Activated naive CD4-positive, alpha-beta T cell treated with anti-CD3 and anti-CD28 coated beads, Interleukin-2, amount 10 ng/mL, durations not matched to agents 7 days and 5 days (primary cell): ENCODE results near the gene TBL1X.
"Not testable (repeated sequence)": the region's sequence is repeated elsewhere in the genome, so short reads cannot be mapped to it uniquely, and the experiment has no call there.

Experiments used
- CTCF ChIA-PET: fragments of 350-600 bp; sonication (Branson Sonifier 250); formaldehyde crosslinking; loops from one replicate; lab custom pipeline; 2021; ENCODE audit warnings: antibody characterized with exemption; lab: Charles Lee
- DNase-seq: peaks from one replicate; pipeline ENCODE4 v3.0.0-alpha.2; 2020
- H3K27ac Mint-ChIP-seq: one replicate; pipeline ENCODE4 v1.8.0; 2021; ENCODE audit warnings: mild to moderate bottlenecking, moderate library complexity, mixed read lengths
- H3K27me3 Mint-ChIP-seq: one replicate; pipeline ENCODE4 v1.8.0; 2021; ENCODE audit warnings: mild to moderate bottlenecking, mixed read lengths
- H3K36me3 Mint-ChIP-seq: one replicate; pipeline ENCODE4 v1.8.0; 2021; ENCODE audit warnings: mixed read lengths
- H3K4me1 Mint-ChIP-seq: one replicate; pipeline ENCODE4 v1.8.0; 2021; ENCODE audit warnings: mixed read lengths
- H3K4me3 Mint-ChIP-seq: one replicate; pipeline ENCODE4 v1.8.0; 2021; ENCODE audit warnings: mild to moderate bottlenecking, moderate library complexity, mixed read lengths
- H3K9me3 Mint-ChIP-seq: one replicate; pipeline ENCODE4 v1.8.0; 2021; ENCODE audit warnings: mixed read lengths

TBL1X gene

DNA sequence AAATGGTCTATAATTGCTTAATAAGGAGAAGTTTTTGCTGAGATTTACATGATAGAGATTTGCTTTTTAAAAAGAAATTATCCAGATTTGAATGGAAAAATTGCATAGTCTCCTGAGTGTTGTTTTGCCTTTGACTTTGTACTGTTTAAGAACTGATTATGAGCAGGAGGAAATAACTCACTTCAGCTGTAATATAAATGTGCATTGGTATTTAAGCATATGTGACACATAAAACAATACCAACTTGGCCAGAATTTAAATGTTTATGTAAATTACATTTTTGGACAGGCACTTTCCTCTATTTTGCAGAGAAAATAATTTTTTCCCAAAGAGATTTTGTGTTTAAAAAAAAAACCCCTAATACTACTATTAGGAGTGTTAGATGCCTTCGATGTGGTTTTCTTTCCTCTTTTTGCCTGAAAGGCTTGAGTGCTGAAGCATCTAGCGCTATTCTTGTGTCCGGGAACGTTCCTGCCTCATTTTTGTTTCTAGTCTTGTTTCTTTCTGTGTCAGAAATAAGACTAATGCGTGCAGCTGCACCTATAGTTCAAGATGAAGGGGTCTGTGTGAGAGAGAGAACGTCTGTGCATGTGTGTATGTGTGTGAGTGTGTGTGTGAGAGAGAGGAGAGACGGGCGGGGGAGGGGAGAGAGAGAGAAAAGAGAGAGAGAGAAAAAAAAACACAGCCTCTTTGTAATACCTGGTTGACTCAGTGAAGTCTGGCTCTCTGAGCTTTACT lies 60.8 kb downstream of the TBL1X start:
- Mint-ChIP-seq H3K27ac (no peak overlapping the region), H3K36me3 (no peaks in the 10 kb centered on the region), H3K9me3 (no peaks in the 10 kb centered on the region), H3K27me3 (no peaks in the 10 kb centered on the region), H3K4me3 (no peak overlapping the region), H3K4me1 (peaks cover 34% of the 10 kb centered on the region)
- DNase-seq: no peak
- CTCF ChIA-PET: no interaction called here

DNA sequence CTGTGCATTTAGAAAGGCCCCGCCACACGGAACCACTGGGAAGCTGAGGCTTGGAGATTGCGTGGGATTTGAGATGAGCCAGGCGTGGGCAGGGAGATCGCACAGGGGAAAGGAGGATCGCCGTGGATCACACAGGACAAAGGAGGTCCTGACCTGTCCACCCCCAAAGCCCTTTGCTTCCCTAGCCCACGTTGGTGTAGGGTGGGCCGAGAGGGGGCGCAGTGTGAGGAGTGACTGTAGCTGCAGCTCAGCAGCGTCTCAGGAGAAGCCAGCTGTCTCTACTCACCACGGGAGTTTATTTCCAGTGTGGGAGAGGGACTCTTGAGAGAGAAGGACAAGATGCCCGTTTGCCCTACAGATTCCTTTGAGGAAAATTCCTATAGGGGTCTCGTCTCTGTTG lies 62.1 kb downstream of the TBL1X start:
- no peaks in the 10 kb centered on the region for H3K9me3 Mint-ChIP-seq
- no peak overlapping the region for H3K27ac Mint-ChIP-seq
- no peaks in the 10 kb centered on the region for H3K36me3 Mint-ChIP-seq
- DNase-seq: no peak
- no peaks in the 10 kb centered on the region for H3K27me3 Mint-ChIP-seq
- H3K4me3 Mint-ChIP-seq: no peak overlapping the region
- CTCF ChIA-PET: no interaction called here
- H3K4me1 Mint-ChIP-seq: peaks cover 41% of the 10 kb centered on the region

- DNase-seq: no peak
- Mint-ChIP-seq H3K27me3 (no peaks in the 10 kb centered on the region), H3K9me3 (no peaks in the 10 kb centered on the region), H3K4me3 (no peak overlapping the region), H3K36me3 (no peaks in the 10 kb centered on the region), H3K27ac (no peak overlapping the region), H3K4me1 (peaks cover 43% of the 10 kb centered on the region)
- CTCF ChIA-PET: no interaction called here
These were observed 63.6 kb downstream of the TBL1X start for GRCh38 chrX:9528498-9528897.

DNA sequence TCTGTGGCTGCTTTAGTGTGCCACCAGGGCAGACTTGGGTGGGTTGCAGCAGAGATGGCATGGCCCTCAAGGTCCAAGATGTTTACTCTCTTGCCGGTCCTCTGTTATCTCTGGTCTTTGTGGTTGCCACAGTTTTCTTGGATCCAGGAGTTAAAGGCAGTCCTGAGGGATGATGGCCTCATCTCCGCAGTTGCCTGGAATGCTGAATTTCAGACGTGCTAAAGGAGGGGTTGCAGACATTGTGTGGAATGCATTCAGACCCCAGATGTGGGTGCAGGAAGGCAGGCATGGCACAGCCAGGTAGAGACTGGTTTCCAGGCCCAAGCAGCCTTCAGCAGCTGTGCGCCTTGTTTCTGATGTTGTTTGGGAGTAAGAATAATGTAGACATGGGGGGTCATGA lies 64.4 kb downstream of the TBL1X start:
- H3K4me1 Mint-ChIP-seq: peaks cover 42% of the 10 kb centered on the region

DNA sequence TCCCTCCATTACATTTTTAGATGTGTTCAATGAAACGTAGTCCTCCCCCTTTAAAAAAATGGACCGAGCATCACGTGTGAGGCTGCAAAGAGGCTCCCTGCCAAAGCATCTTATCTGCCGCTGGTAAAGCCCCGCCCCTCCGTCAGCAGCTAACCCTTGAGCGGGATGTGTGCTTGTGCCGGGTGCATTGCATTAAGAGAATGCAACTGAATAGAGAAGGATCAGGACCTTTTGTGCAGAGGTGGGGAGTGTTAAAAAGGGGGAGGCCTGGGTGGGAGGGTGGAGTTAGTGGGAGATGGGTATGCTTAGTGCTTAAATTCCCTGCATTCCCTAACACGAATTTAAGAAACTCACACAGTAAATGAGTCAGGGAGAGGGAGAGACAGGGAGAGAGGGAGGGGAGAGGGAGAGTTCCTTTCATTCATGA lies 66.0 kb downstream of the TBL1X start:
- Mint-ChIP-seq H3K9me3 (no peaks in the 10 kb centered on the region), H3K4me1 (peaks cover 40% of the 10 kb centered on the region), H3K27me3 (no peaks in the 10 kb centered on the region), H3K4me3 (peak overlapping the region; percentile 3), H3K27ac (no peak overlapping the region), H3K36me3 (no peaks in the 10 kb centered on the region)
- CTCF ChIA-PET: no interaction called here
- peak; percentile 71 for DNase-seq

More for the DNA sequence above, 64.4 kb downstream of the TBL1X start:
- Mint-ChIP-seq H3K27me3 (no peaks in the 10 kb centered on the region), H3K4me3 (no peak overlapping the region), H3K27ac (no peak overlapping the region), H3K36me3 (no peaks in the 10 kb centered on the region), H3K9me3 (no peaks in the 10 kb centered on the region)
- DNase-seq: no peak
- CTCF ChIA-PET: no interaction called here

GRCh38 chrX:9532349-9532748 lies 67.5 kb downstream of the TBL1X start:
- CTCF ChIA-PET: no interaction called here
- Mint-ChIP-seq H3K27me3 (no peaks in the 10 kb centered on the region), H3K27ac (no peak overlapping the region), H3K36me3 (peaks cover 3% of the 10 kb centered on the region), H3K4me3 (no peak overlapping the region), H3K9me3 (peaks cover 1% of the 10 kb centered on the region), H3K4me1 (peaks cover 35% of the 10 kb centered on the region)
- no peak for DNase-seq

- no peak for DNase-seq
- Mint-ChIP-seq H3K27me3 (no peaks in the 10 kb centered on the region), H3K9me3 (peaks cover 2% of the 10 kb centered on the region), H3K4me1 (peaks cover 37% of the 10 kb centered on the region), H3K36me3 (peaks cover 12% of the 10 kb centered on the region), H3K27ac (no peak overlapping the region), H3K4me3 (no peak overlapping the region)
- CTCF ChIA-PET: no interaction called here
These were observed 68.8 kb downstream of the TBL1X start for GRCh38 chrX:9533611-9534010.

GRCh38 chrX:9534686-9535085 lies 69.8 kb downstream of the TBL1X start:
- DNase-seq: no peak
- CTCF ChIA-PET: no interaction called here

DNA sequence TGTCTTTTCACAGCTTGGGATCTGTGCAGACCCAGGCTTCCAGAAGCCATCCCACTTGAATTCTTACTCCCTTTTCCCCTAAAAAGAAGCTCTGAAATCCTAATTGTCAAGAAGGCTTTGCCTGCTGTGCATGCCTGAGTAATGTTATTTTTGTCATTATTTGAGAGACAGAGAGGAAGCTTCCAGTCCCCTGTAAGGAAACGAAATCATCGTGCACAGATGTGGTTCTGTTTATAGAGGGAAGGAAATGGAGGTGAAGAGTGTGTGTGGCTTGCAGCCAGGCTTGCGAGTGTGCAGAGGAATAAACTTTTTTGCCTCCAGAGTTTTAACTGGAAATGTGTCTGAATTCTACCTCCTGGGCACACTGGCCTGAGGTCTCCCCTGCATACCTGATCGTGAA lies 70.2 kb downstream of the TBL1X start:
- no peaks in the 10 kb centered on the region for H3K27me3 Mint-ChIP-seq
- DNase-seq: no peak
- no peak overlapping the region for H3K4me3 Mint-ChIP-seq
- CTCF ChIA-PET: no interaction called here
- no peak overlapping the region for H3K27ac Mint-ChIP-seq
- H3K9me3 Mint-ChIP-seq: peaks cover 2% of the 10 kb centered on the region
- H3K4me1 Mint-ChIP-seq: peaks cover 32% of the 10 kb centered on the region
- H3K36me3 Mint-ChIP-seq: peaks cover 12% of the 10 kb centered on the region

More at GRCh38 chrX:9534686-9535085, 69.8 kb downstream of the TBL1X start:
- Mint-ChIP-seq H3K4me3 (no peak overlapping the region), H3K27me3 (no peaks in the 10 kb centered on the region), H3K36me3 (peaks cover 12% of the 10 kb centered on the region), H3K9me3 (peaks cover 2% of the 10 kb centered on the region), H3K4me1 (peaks cover 35% of the 10 kb centered on the region), H3K27ac (no peak overlapping the region)

DNA sequence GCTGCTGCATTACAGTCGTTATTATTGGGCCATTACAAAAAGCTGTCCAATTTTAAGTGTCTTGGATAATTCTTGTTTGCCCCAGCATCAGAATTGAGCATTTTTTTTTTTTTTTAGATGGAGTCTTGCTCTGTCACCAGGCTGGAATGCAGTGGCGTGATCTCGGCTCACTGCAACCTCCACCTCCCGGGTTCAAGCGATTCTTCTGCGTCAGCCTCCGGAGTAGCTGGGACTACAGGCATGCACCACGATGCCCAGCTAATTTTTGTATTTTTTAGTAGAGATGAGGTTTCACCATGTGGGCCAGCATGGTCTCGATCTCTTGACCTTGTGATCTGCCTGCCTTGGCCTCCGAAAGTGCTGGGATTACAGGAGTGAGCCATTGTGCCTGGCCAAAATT lies 71.3 kb downstream of the TBL1X start:
- DNase-seq, H3K27me3 Mint-ChIP-seq, H3K27ac Mint-ChIP-seq, CTCF ChIA-PET, H3K4me3 Mint-ChIP-seq, H3K9me3 Mint-ChIP-seq: not testable (repeated sequence)
- Mint-ChIP-seq H3K4me1 (peaks cover 24% of the 10 kb centered on the region), H3K36me3 (peaks cover 12% of the 10 kb centered on the region)

- no peak for DNase-seq
- peaks cover 2% of the 10 kb centered on the region for H3K9me3 Mint-ChIP-seq
- no peak overlapping the region for H3K27ac Mint-ChIP-seq
- no peak overlapping the region for H3K4me3 Mint-ChIP-seq
- CTCF ChIA-PET: no interaction called here
- H3K36me3 Mint-ChIP-seq: peaks cover 12% of the 10 kb centered on the region
- H3K4me1 Mint-ChIP-seq: peaks cover 19% of the 10 kb centered on the region
- no peaks in the 10 kb centered on the region for H3K27me3 Mint-ChIP-seq
These were observed 72.9 kb downstream of the TBL1X start for GRCh38 chrX:9537781-9538180.

- Mint-ChIP-seq H3K4me1 (peaks cover 19% of the 10 kb centered on the region), H3K9me3 (peaks cover 2% of the 10 kb centered on the region), H3K27ac (no peak overlapping the region), H3K4me3 (no peak overlapping the region), H3K27me3 (no peaks in the 10 kb centered on the region), H3K36me3 (peaks cover 12% of the 10 kb centered on the region)
- CTCF ChIA-PET: no interaction called here
- no peak for DNase-seq
These were observed 73.7 kb downstream of the TBL1X start for GRCh38 chrX:9538544-9539045.

- H3K4me1 Mint-ChIP-seq: peaks cover 15% of the 10 kb centered on the region
- no peak overlapping the region for H3K4me3 Mint-ChIP-seq
- H3K27me3 Mint-ChIP-seq: no peaks in the 10 kb centered on the region
- DNase-seq: no peak
- H3K36me3 Mint-ChIP-seq: peaks cover 12% of the 10 kb centered on the region
- no peak overlapping the region for H3K27ac Mint-ChIP-seq
- peaks cover 2% of the 10 kb centered on the region for H3K9me3 Mint-ChIP-seq
- CTCF ChIA-PET: no interaction called here
These were observed 74.9 kb downstream of the TBL1X start for GRCh38 chrX:9539605-9540387.

GRCh38 chrX:9542106-9542760 lies 77.4 kb downstream of the TBL1X start:
- DNase-seq: no peak
- H3K36me3 Mint-ChIP-seq: peaks cover 9% of the 10 kb centered on the region
- H3K27ac Mint-ChIP-seq: no peak overlapping the region

More at GRCh38 chrX:9542106-9542760, 77.4 kb downstream of the TBL1X start:
- no peaks in the 10 kb centered on the region for H3K27me3 Mint-ChIP-seq
- H3K4me3 Mint-ChIP-seq: no peak overlapping the region
- peaks cover 6% of the 10 kb centered on the region for H3K4me1 Mint-ChIP-seq
- peaks cover 2% of the 10 kb centered on the region for H3K9me3 Mint-ChIP-seq
- CTCF ChIA-PET: no interaction called here
